ENCODE results near the gene PIAS2.

DNA sequence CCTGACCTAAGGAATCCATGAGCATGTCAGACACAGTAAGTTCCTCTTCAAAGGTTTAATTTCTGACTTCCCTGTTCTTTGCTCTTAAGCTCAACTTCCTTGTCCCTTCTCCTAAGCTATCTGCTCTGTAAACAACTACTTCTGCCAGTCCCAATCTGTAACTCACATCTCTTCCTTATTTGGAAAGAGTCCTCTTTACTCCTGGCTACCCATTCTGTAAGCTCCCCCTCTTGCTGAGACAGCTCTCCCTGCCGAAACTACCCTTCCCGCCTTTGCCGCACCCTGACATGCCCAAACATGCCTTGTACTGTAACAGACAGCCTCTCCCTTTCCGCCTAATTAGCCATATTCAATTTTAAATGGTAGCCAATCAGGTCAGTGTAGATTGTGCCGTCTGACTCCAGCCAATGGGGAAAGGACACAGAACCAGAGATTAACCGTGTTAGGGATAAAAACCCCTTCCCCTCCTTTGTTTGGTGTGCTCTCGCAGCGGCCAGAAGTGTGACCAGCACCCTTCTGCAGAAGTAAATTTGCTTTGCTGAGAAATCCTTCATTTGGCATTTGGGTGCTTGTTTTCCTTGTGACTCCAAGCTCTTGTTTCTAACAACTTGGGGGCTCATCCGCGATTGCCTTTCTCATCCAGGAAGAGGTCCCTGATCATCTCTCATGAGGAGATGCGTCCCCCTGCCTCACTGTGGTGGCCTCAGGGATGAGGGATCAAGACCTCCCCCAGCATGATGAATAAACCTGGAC is 49.0 kb downstream of the PIAS2 start:
- TF ChIP-seq POLR2A (IDR thresholded peaks at IDR 0.05; ENCODE audit: low read depth, low read length): no peak
- TF ChIP-seq POLR2AphosphoS5 (IDR thresholded peaks at IDR 0.05; ENCODE audit: low read depth, low read length): no peak
- TF ChIP-seq TAF1 (IDR thresholded peaks at IDR 0.05; ENCODE audit: borderline replicate concordance, low read depth, low read length): no peak

Measured in GM12892 (cell line).